Left ventricle myocardium inferior (tissue), 1 donor: Measurements from ENCODE around the gene YWHAQ. TPM values are rescaled to one million over a fixed set of nuclear protein-coding genes. Genes with fewer than 3 reads are reported as not detected.
"Not testable (repeated sequence)": the region's sequence is repeated elsewhere in the genome, so short reads cannot be mapped to it uniquely, and the experiment has no call there.

Source experiments
- DNase-seq: peaks from one replicate; pipeline ENCODE4 v3.0.0-alpha.2; 2020
- H3K27ac ChIP-seq: fragments of 200-600 bp; replicated peaks from 2 replicates; pipeline ENCODE4 v1.8.0; 2021
- H3K27me3 ChIP-seq: fragments of 200-600 bp; 2 replicates; pipeline ENCODE4 v1.8.0; 2021; ENCODE audit warnings: low read depth
- H3K36me3 ChIP-seq: fragments of 200-600 bp; 2 replicates; pipeline ENCODE4 v1.8.0; 2021
- H3K4me1 ChIP-seq: fragments of 200-600 bp; 2 replicates; pipeline ENCODE4 v1.8.0; 2021
- H3K4me3 ChIP-seq: fragments of 200-600 bp; 2 replicates; pipeline ENCODE4 v1.8.0; 2021; ENCODE audit warnings: mild to moderate bottlenecking, moderate library complexity
- H3K9me3 ChIP-seq: fragments of 200-600 bp; replicated peaks from 2 replicates; pipeline ENCODE4 v1.8.0; 2021
- CTCF ChIP-seq: fragments of 200-600 bp; IDR thresholded peaks from 2 replicates; pipeline ENCODE4 v1.8.0; 2021; ENCODE audit warnings: antibody characterized with exemption, mild to moderate bottlenecking, borderline replicate concordance
- intact Hi-C: fragments of 100-400 bp; cut with micrococcal nuclease; formaldehyde crosslinking; loops from one replicate; pipeline ENCODE4 v1.11.0; 2022
- total RNA-seq: library from RNA; stranded (reverse); fragmentation: NEBNext Ultra II Directional; extraction: Animal tissue kit (Norgen Biotek cat#: 25700); gene quantifications from one replicate; pipeline ENCODE4 v1.2.1, GENCODE V29; 2021
- donor health status: DM: no; HTN: yes; CAD: no; lungs with severe emphysema.

Gene YWHAQ
- total RNA-seq, 1 donor from 2014 or later: 178 TPM

- peaks cover 13% of the 10 kb centered on the region for H3K36me3 ChIP-seq
- DNase-seq: no peak
- intact Hi-C loops: no loop called here
- H3K9me3 ChIP-seq: no peaks in the 10 kb centered on the region
- H3K27me3 ChIP-seq: no peaks in the 10 kb centered on the region
- no peak overlapping the region for H3K27ac ChIP-seq
- H3K4me1 ChIP-seq: peaks cover 88% of the 10 kb centered on the region
- no peak for TF ChIP-seq CTCF
- H3K4me3 ChIP-seq: no peak overlapping the region
Observed at GRCh38 chr2:9618410-9618809, 12.4 kb downstream of the YWHAQ start.

DNA sequence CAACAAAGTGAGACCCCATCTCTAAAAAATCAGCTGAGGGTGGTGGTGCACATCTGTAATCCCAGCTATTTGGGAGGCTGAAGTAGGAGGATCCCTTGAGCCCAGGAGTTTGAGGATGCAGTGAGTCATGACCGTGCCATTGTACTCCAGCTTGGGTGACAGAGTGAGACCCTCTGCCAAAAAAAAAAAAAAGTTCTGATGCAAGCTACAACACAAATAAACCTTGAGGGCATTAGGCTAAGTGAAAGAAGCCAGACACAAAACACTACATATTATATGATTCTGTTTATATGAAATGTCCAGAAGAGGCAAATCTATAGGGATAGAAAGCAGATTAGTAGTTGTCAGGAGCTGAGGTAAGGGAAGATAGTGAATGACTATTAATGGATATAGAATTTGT, 13.0 kb downstream of the YWHAQ start:
- no peaks in the 10 kb centered on the region for H3K27me3 ChIP-seq
- no peak for DNase-seq
- H3K4me1 ChIP-seq: peaks cover 88% of the 10 kb centered on the region
- intact Hi-C loops: no loop called here
- no peak overlapping the region for H3K4me3 ChIP-seq
- no peak overlapping the region for H3K27ac ChIP-seq
- no peaks in the 10 kb centered on the region for H3K9me3 ChIP-seq
- TF ChIP-seq CTCF: no peak
- H3K36me3 ChIP-seq: peaks cover 8% of the 10 kb centered on the region

DNA sequence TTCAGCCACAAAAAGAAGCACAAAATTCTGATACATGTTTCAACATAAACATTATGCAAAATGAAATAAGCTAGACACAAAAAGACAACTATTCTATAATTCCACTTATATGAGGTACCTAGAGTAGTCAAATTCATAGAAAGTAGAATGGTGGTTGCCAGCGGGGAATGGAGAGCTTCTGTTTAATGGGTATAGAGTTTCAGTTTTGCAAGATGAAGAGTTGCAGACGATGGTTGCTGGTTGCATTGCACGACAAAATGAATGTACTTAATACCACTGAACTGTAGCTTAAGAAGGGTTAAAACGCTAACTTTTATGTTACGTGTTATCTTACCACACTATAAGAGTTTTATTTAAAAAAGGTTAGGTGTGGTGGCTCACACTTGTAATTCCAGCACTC, 13.5 kb downstream of the YWHAQ start:
- TF ChIP-seq CTCF: no peak
- intact Hi-C loops: no loop called here
- Histone ChIP-seq H3K4me1 (peaks cover 88% of the 10 kb centered on the region), H3K27ac (no peak overlapping the region), H3K9me3 (no peaks in the 10 kb centered on the region), H3K4me3 (no peak overlapping the region), H3K27me3 (no peaks in the 10 kb centered on the region), H3K36me3 (peaks cover 5% of the 10 kb centered on the region)
- no peak for DNase-seq

DNA sequence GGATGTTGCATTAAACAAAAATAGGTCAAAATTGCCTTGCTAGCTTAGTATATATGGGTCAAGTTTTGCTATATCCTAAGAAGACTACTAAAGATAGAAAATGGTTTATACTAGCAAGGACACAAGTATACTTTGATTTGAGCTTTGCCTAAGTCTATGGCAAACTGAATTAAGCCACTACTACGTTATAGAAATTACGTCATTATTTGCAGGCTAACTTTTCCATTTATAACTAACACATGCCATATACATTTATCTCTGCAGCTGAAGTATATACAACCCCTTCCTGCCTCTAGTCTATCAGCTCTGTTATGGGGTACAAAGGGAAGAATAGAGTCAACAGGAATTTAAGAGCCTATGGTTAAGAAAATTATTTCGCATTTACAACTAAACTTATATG, 16.2 kb downstream of the YWHAQ start:
- no peak for TF ChIP-seq CTCF
- Histone ChIP-seq H3K27ac (no peak overlapping the region), H3K4me1 (peaks cover 96% of the 10 kb centered on the region), H3K9me3 (no peaks in the 10 kb centered on the region), H3K36me3 (peaks cover 5% of the 10 kb centered on the region), H3K4me3 (no peak overlapping the region), H3K27me3 (no peaks in the 10 kb centered on the region)
- intact Hi-C loops: no loop called here
- DNase-seq: no peak

DNA sequence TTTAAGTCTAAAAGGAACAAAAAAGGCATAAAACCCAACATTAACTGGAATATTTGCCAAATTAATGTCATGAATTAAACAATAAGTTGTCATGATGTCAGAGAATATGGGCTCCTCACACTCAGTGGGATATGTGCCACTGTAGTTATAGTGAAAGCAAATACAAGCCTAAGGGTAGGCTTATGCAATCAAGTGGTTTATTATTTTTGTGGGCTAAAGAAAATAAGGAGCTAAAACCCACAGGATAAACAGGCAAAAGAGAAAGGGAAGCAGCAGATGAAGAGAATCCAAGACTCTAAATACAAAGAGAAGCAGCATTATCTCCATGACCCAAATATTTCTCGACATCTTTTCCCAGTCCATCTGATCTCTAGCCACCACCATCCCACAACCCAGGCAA, 17.5 kb downstream of the YWHAQ start:
- H3K27me3 ChIP-seq: no peaks in the 10 kb centered on the region
- intact Hi-C loops: no loop called here
- peaks cover 5% of the 10 kb centered on the region for H3K36me3 ChIP-seq
- DNase-seq: no peak
- peaks cover 96% of the 10 kb centered on the region for H3K4me1 ChIP-seq
- TF ChIP-seq CTCF: no peak
- no peaks in the 10 kb centered on the region for H3K9me3 ChIP-seq
- no peak overlapping the region for H3K4me3 ChIP-seq
- peak overlapping the region; percentile 2 for H3K27ac ChIP-seq

DNA sequence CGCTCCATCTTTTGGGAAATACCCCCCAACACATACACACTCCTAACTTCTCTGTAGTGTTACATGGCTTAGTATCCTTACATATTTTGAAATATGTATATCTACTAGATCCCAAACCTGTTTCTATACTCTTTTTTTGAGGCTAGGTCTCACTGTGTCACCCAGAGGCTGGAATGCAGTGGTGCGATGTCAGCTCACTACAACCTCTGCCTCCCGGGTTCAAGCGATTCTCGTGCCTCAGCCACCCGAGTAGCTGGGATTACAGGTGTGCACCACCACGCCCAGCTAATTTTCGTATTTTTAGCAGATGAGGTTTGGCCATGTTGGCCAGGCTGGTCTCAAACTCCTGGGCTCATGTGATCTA, 19.3 kb downstream of the YWHAQ start:
- H3K27me3 ChIP-seq, H3K4me3 ChIP-seq, H3K36me3 ChIP-seq, DNase-seq, H3K9me3 ChIP-seq, intact Hi-C loops: not testable (repeated sequence)
- Histone ChIP-seq H3K4me1 (peaks cover 99% of the 10 kb centered on the region), H3K27ac (peak overlapping the region; percentile 14)
